GM13976 (cell line): ENCODE measurements around the gene HMBS.
"Not testable (repeated sequence)": the region's sequence is repeated elsewhere in the genome, so short reads cannot be mapped to it uniquely, and the experiment has no call there.

Experiments used
- DNase-seq: peaks from one replicate; pipeline ENCODE4 v3.0.0; 2012; ENCODE audit warnings: low spot score
- CTCF ChIP-seq: IDR thresholded peaks from 2 replicates; pipeline ENCODE4 v1.5.1; 2012; ENCODE audit warnings: borderline replicate concordance, mild to moderate bottlenecking; ENCODE audit not compliant: insufficient read depth; ENCODE audit errors: extremely low read depth, missing control alignments, control extremely low read depth
- in situ Hi-C: fragments of 300-500 bp; cut with MboI; formaldehyde crosslinking; loops from one replicate; pipeline ENCODE4 v1.12.0; 2022; ENCODE audit warnings: low sequenced_read_pairs, mixed read lengths, inconsistent platforms; ENCODE audit not compliant: unreplicated experiment

HMBS gene

DNA sequence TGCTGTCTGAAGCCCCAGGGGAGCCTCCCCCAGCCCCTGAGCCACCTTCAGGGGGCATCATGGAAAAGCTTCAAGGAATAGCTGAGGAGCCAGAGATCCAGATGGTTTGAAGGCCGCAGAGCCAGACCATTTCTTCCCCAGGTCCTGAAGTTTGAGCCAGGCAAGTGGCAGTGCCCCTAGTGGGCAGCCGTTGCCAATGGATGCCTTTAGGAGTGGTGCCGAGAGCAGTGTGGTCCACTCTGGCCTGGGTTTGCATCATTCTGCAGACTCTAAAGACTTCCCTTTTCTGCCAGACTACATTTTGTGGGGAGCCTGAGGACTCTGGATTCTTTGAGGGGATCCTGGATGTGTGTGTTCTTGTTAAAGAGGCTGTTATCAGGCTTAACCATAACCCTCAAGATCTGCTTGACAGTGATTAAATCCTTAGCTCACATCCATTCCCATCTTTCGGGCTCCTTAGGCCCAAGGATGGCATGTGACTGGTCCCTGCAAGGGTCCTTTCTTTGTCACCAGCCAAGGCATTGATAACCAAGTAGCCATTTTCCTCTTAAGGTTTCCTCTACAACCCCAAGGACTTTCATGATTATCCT is 49.8 kb downstream of the HMBS start:
- TF ChIP-seq CTCF = no peak
- DNase-seq = no peak

GRCh38 chr11:119139276-119139675 is 54.6 kb downstream of the HMBS start:
- in situ Hi-C loops, DNase-seq: not testable (repeated sequence)

More for the DNA sequence above, 49.8 kb downstream of the HMBS start:
- in situ Hi-C loops = no loop called here
